Right ventricle myocardium superior (tissue), 1 donor: ENCODE measurements around the gene DGCR2. TPM values are rescaled to one million over a fixed set of nuclear protein-coding genes. Genes with fewer than 3 reads are reported as not detected.
"Not testable (repeated sequence)": the region's sequence is repeated elsewhere in the genome, so short reads cannot be mapped to it uniquely, and the experiment has no call there.

Experiments used
- ATAC-seq: fragments of 200-7000 bp; cut with Tn5 transposase; one replicate; pipeline ENCODE4 v1.9.1; 2020; ENCODE audit warnings: mild to moderate bottlenecking; ENCODE audit not compliant: poor library complexity
- DNase-seq: peaks from one replicate; pipeline ENCODE4 v3.0.0-alpha.2; 2020
- intact Hi-C: fragments of 100-400 bp; cut with DNase I; formaldehyde crosslinking; loops from one replicate; pipeline ENCODE4 v1.11.2; 2022
- total RNA-seq: library from RNA; stranded (reverse); fragmentation: NEBNext Ultra II Directional; extraction: Animal tissue kit (Norgen Biotek cat#: 25700); gene quantifications from one replicate; pipeline ENCODE4 v1.2.1, GENCODE V29; 2021
- donor health status: DM: no; HTN: yes; CAD: no; lungs with severe emphysema.

Gene DGCR2
- total RNA-seq, 1 donor from 2014 or later = 29.7 TPM

GRCh38 chr22:18987765-18988164 is 134.4 kb downstream of the DGCR2 start:
- ATAC-seq = no peak
- no peak for DNase-seq
- intact Hi-C loops = no loop called here

GRCh38 chr22:18987114-18987513 is 135.1 kb downstream of the DGCR2 start:
- intact Hi-C loops, DNase-seq: not testable (repeated sequence)

More at GRCh38 chr22:18987114-18987513, 135.1 kb downstream of the DGCR2 start:
- not testable (repeated sequence) for ATAC-seq

Other genes with a start within 250 kb of the DGCR2 start
- 13.8 TPM for gene DGCR6, start 216.1 kb downstream of the DGCR2 start, total RNA-seq
- gene PRODH, start 186.1 kb downstream of the DGCR2 start, total RNA-seq = 11.9 TPM
- not detected for gene TSSK2, start 8.9 kb upstream of the DGCR2 start, total RNA-seq
- gene ESS2, start 22.2 kb upstream of the DGCR2 start, total RNA-seq = 6.7 TPM
- not detected for gene GSC2, start 27.9 kb upstream of the DGCR2 start, total RNA-seq
- 26.6 TPM for gene SLC25A1, start 56.3 kb upstream of the DGCR2 start, total RNA-seq
- 9.6 TPM for gene CLTCL1, start 169.3 kb upstream of the DGCR2 start, total RNA-seq